ENCODE data around the gene SLC25A6. TPM values are rescaled to one million over a fixed set of nuclear protein-coding genes. Genes with fewer than 3 reads are reported as not detected.
"Not testable (repeated sequence)": the region's sequence is repeated elsewhere in the genome, so short reads cannot be mapped to it uniquely, and the experiment has no call there.

The SLC25A6 gene
- total and polyA plus RNA-seq, 10 of the 15 experiments (the other 5 are each of a cell fraction or from before 2014, with no cell fraction given) = 61.9 to 642 (median 322) TPM

GRCh38 chrX:1349606-1350005, 42.3 kb downstream of the SLC25A6 start:
- H3K79me2 ChIP-seq (ENCODE audit: control insufficient read depth, insufficient read depth, low read length); H3K36me3 ChIP-seq (ENCODE audit: control insufficient read depth in 2 of 2, insufficient read depth in 2 of 2, low read length in 1 of 2); in situ Hi-C loops (cut with MboI); H3K4me3 ChIP-seq; DNase-seq (ENCODE audit: low read depth, low spot score); BruUV-seq (replicated peaks); POLR2A ChIA-PET; H3K9me3 ChIP-seq (replicated peaks; ENCODE audit: control insufficient read depth, insufficient read depth, low read length); H4K20me1 ChIP-seq (ENCODE audit: control insufficient read depth, insufficient read depth); H2AFZ ChIP-seq (ENCODE audit: control insufficient read depth, low read depth, low read length); H3K4me2 ChIP-seq (ENCODE audit: control insufficient read depth, insufficient read depth); H3K9ac ChIP-seq (ENCODE audit: control insufficient read depth, insufficient read depth, low read length); H3K4me1 ChIP-seq (ENCODE audit: control insufficient read depth, insufficient read depth, low read length); H3K27ac ChIP-seq (ENCODE audit: control insufficient read depth, insufficient read depth); ATAC-seq; FAIRE-seq; intact Hi-C loops (cut with micrococcal nuclease; ENCODE audit: unreplicated experiment); SMC1A ChIA-PET (ENCODE audit: uncharacterized antibody, unreplicated experiment); CTCF ChIA-PET; RAD21 ChIA-PET (ENCODE audit: unreplicated experiment); H3K27me3 ChIP-seq (replicated peaks in 1 of 2; ENCODE audit: control insufficient read depth in 2 of 2, insufficient read depth in 2 of 2, low read length in 1 of 2): not testable (repeated sequence)
- WGBS (ENCODE audit: insufficient coverage, insufficient replicate concordance, low lambda C conversion rate, missing lambda C conversion rate) = 90% methylated on average over 15 of the region's 15 CpGs

GRCh38 chrX:1341545-1342184, 50.2 kb downstream of the SLC25A6 start:
- in situ Hi-C loops (cut with MboI) (no loop called here), intact Hi-C loops (cut with micrococcal nuclease; ENCODE audit: unreplicated experiment) (no loop called here)
- Histone ChIP-seq H4K20me1 (ENCODE audit: control insufficient read depth, insufficient read depth) (no peaks in the 10 kb centered on the region), H3K36me3 (ENCODE audit: control insufficient read depth in 2 of 2, insufficient read depth in 2 of 2, low read length in 1 of 2) (peaks cover 0 to 3% of the 10 kb centered on the region in 2 experiments; a peak in 2 of 4 replicates), H3K27me3 (replicated peaks in 1 of 2; ENCODE audit: control insufficient read depth in 2 of 2, insufficient read depth in 2 of 2, low read length in 1 of 2) (no peaks in the 10 kb centered on the region), H3K4me3 (no peak overlapping the region), H3K79me2 (ENCODE audit: control insufficient read depth, insufficient read depth, low read length) (peaks cover 6% of the 10 kb centered on the region), H3K27ac (ENCODE audit: control insufficient read depth, insufficient read depth) (no peak overlapping the region), H3K4me2 (ENCODE audit: control insufficient read depth, insufficient read depth) (no peak overlapping the region), H3K4me1 (ENCODE audit: control insufficient read depth, insufficient read depth, low read length) (no peaks in the 10 kb centered on the region), H3K9ac (ENCODE audit: control insufficient read depth, insufficient read depth, low read length) (no peak overlapping the region), H2AFZ (ENCODE audit: control insufficient read depth, low read depth, low read length) (no peak overlapping the region), H3K9me3 (replicated peaks; ENCODE audit: control insufficient read depth, insufficient read depth, low read length) (peaks cover 15% of the 10 kb centered on the region; the same call in 2 of the 3 replicates)
- DNase-seq (ENCODE audit: low read depth, low spot score) (no peak), FAIRE-seq (no peak), ATAC-seq (no peak)
- ChIA-PET SMC1A (ENCODE audit: uncharacterized antibody, unreplicated experiment) (no interaction called here), POLR2A (no interaction called here), RAD21 (ENCODE audit: unreplicated experiment) (no interaction called here), CTCF (no interaction called here)
- TF ChIP-seq CBX5 (IDR thresholded peaks at IDR 0.05; ENCODE audit: low read depth) = no peak
- TF ChIP-seq EZH2 (IDR thresholded peaks at IDR 0.05; ENCODE audit: borderline replicate concordance, control insufficient read depth, low read depth, low read length) = no peak
- TF ChIP-seq EED (IDR thresholded peaks at IDR 0.05; ENCODE audit: low read depth) = no peak
- no peak for TF ChIP-seq TCF3 (IDR thresholded peaks at IDR 0.05; ENCODE audit: borderline replicate concordance, insufficient read depth, low read depth, low read length)
- TF ChIP-seq ESRRA (IDR thresholded peaks at IDR 0.05; ENCODE audit: low read length) = no peak
- no peak for TF ChIP-seq TBL1XR1 (IDR thresholded peaks at IDR 0.05; ENCODE audit: low read depth, low read length)
- TF ChIP-seq ZNF592 (IDR thresholded peaks at IDR 0.05) = no peak
- TF ChIP-seq SMARCA5 (IDR thresholded peaks at IDR 0.05) = no peak
- no peak for TF ChIP-seq IKZF2 (IDR thresholded peaks at IDR 0.05)
- no peak for TF ChIP-seq SIX5 (IDR thresholded peaks at IDR 0.05; ENCODE audit: low read depth, low read length, severe bottlenecking)
- TF ChIP-seq TCF7 (IDR thresholded peaks at IDR 0.05; ENCODE audit: borderline replicate concordance) = no peak
- BruUV-seq (replicated peaks) = no TSS peak
- 81% methylated on average over 22 of the region's 22 CpGs for WGBS (ENCODE audit: insufficient coverage, insufficient replicate concordance, low lambda C conversion rate, missing lambda C conversion rate)
